GM19328 (cell line): ENCODE results near the gene PHRF1.
A peak's percentile ranks its signal among the peaks of the same experiment; 100 is the strongest.

Source experiments
- ATAC-seq: cut with Tn5 transposase; IDR thresholded peaks from one replicate; pipeline ENCODE4 v1.9.1; 2021; ENCODE audit warnings: mild to moderate bottlenecking, moderate library complexity; ENCODE audit not compliant: unreplicated experiment

The PHRF1 gene

DNA sequence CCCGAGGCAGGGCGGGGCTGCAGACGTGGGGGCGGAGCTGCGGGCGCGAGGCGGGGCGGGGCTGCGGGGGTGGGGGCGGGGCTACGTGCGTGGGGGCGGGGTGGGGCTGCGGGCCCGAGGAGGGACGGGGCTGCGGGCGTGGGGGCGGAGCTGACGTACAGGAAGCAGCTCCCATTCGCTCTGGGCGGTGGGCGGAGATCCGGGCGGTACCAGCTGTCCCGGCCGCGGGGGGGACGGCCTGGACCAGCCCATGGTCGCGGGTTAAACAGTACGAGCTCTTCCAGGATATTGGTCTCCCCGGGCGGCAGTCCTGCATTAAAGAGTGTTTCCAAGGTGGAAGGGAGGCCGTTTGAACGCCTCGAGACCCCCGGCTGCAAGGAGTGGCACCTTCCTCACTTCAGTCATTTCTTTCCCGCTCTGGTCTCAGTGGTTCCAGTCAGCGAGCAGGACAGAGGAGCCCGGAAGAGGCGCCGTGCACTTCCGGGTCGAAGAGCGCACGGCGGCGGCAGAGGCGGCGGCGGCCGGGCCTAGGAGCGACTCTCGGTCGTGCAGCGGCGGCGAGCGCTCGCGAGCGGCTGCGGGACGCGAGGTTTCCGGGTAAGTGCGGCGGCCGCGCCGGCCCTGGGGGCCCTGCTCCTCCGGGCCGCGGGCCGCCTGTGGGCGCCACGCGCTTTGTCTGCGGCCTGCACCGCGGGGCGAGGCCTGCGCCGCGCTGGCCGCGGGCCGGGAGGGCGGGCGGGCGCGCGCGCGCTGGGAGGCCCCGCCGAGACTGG lies at the start of gene PHRF1:
Gene PHRF1 (plus strand): TSS at position 475 of the 773 bp plus-strand sequence. CDS start 5,043 bp downstream, outside the sequence.
- peak; percentile 90 for ATAC-seq

GRCh38 chr11:528166-528814 lies 48.0 kb upstream of the PHRF1 start:
- no peak for ATAC-seq

- ATAC-seq = no peak
Measured at GRCh38 chr11:528815-529727, 47.2 kb upstream of the PHRF1 start.

- ATAC-seq = no peak
Measured at GRCh38 chr11:529728-530411, 46.4 kb upstream of the PHRF1 start.

- ATAC-seq = no peak
Measured at GRCh38 chr11:530960-531831, 45.1 kb upstream of the PHRF1 start.

GRCh38 chr11:531919-532526 lies 44.2 kb upstream of the PHRF1 start:
- no peak for ATAC-seq

- ATAC-seq = no peak
Measured at GRCh38 chr11:532527-532985, 43.7 kb upstream of the PHRF1 start.

DNA sequence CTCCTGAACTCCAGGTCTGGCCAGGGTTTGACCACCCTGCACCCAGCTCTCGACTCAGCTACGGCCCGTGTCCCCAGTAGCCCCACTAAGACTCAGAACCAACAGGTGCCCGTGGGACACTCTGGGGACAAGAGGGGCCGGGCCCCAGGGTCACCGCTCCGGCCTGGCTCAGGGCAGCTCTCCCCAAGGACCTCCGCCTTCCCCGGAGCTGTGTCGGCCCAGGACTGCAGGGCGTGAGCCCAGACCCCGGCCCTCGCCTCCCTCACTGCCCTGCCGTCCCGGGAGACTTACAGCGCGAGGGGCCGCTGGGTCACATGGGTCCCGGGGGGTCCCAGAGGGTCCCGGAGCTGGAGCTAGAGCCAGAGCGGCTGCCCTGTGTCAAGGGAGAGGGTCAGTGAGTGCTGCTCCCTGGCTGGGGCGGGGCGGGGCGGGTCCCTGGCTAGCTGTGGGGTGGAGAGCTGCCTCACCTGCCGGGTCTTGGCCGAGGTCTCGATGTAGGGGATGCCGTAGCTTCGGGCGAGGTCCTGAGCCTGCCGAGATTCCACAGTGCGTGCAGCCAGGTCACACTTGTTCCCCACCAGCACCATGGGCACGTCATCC lies 43.2 kb upstream of the PHRF1 start:
- ATAC-seq = no peak

- no peak for ATAC-seq
Measured at GRCh38 chr11:533586-534395, 42.5 kb upstream of the PHRF1 start.

- no peak for ATAC-seq
Measured at GRCh38 chr11:534396-535209, 41.7 kb upstream of the PHRF1 start.

DNA sequence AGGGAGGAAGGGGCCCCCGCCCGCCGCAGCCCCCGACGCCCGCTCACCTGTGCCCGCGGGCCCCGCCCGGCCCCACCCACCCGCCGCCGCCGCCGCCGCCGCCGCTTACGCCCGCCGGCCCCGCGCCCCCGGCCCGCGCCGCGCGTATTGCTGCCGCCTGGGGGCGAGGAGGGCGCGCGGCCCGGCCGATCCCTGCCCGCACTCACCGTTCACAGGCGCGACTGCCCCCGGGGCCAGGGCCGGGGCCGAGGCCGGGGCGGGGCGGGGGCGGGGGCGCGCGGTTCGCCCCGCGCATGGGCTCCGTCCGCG lies 41.1 kb upstream of the PHRF1 start:
- ATAC-seq = no peak

DNA sequence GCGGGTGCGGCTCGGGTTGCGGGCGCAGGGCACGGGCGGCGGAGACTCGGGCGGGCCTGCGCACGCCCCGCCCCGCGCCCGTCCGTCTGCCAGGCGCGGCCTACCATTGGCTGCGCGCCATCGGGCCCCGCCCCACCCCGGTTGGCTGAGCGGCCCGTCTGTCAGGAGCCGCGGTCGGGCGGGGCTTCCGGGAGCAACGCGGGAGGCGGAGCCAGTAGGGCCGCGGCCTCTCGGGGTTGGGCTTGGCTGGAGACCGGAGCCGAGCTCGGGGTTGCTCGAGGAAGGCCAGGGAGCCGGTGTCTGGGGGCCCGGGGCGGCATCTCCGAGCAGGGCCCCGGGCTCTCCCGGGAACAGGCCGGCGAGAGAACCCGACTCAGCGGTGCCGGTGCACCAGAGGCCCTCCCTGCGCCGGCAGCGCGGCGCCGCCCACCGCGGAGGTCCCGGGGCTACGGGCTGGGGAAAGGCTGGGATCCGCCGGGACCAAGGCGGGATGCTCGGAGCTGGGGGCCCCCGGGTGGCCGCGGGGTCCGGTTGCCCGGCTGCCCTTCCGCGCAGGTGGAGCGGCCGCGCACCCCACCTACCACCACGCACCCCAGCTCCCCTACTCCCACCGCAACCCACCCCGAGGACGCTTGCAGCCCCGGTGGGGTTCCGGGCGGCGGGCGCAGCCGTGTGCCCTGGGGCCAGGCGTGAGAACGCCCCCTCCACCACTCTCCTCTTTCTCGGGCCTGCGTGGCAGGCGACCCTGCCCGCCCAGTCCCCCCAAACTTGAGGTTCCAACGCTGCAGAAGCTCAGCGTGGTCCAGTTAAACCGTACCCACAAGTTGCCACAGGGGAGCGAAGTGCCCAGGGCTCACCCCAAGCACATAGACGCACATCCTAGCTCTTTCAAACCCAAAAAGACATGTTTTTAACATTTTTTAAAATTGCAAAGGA lies 40.5 kb upstream of the PHRF1 start, which contains the start of gene HRAS:
Gene HRAS (minus strand): TSS at position 58 of the 936 bp plus-strand sequence.
- peak; percentile 69 for ATAC-seq

DNA sequence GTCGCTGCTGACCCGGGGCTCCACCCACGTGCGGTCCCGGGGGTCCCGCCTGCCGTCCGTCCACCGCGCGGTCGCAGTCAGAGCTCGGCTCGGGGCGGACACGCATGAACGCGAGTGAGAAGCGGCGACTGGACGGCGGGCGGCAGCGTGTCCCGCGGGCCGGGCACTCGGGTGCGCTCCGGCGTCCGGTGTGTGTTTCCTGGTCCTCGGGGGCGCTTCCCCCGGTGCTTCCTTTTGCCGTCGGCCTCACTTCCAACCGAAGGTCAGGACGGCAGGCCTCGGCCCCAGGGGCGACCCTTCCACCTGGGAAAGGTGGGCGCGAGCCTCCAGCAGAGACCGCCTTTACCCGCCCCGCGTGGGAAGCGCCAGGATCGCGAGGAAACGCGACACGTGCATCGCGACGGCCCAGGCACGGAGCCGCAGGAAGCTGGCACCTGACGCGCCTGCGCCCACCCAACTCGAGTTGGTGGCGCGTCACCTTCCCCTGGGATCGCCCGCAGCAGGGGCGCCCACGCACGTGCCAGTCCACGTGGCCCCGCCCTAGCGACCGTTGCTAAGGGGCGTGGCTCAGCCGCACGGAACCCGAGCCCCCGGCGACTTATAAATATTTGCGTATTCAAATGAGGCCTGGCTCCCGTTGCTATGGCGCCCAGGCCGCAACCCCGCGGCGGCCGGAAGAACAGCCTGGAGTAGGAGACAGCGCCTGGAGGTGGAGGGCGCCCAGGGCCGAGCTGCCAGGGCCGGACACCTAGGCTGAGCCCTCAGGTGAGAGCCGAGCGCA lies 39.2 kb upstream of the PHRF1 start, which contains the start of gene LRRC56:
Gene LRRC56 (plus strand): TSS at position 687 of the 781 bp plus-strand sequence. CDS start 3,158 bp downstream, outside the sequence.
- ATAC-seq = peak; percentile 42

GRCh38 chr11:537622-538430 lies 38.4 kb upstream of the PHRF1 start:
- no peak for ATAC-seq
